NCI-H1105 treated with DMSO at 0.1 percent for 48 hours (cell line): ENCODE measurements around the gene FOS.
A peak's percentile ranks its signal among the peaks of the same experiment; 100 is the strongest.
"Not testable (repeated sequence)": the region's sequence is repeated elsewhere in the genome, so short reads cannot be mapped to it uniquely, and the experiment has no call there.

ENCODE experiments used
- DNase-seq: peaks from one replicate; lab custom pipeline; 2025; lab: John Stamatoyannopoulos, UW

The FOS gene

GRCh38 chr14:75278422-75279152 is at the start of gene FOS:
Gene FOS (plus strand): TSS chr14:75278828. CDS start chr14:75278983, 155 bp downstream.
- DNase-seq: peak; percentile 93

- no peak for DNase-seq
Observed at GRCh38 chr14:75229661-75230139, 48.9 kb upstream of the FOS start.

GRCh38 chr14:75230140-75230792 is 48.4 kb upstream of the FOS start:
- DNase-seq: peak; percentile 2

- DNase-seq: no peak
Observed at GRCh38 chr14:75231320-75231719, 47.3 kb upstream of the FOS start.

GRCh38 chr14:75232191-75232590 is 46.4 kb upstream of the FOS start:
- no peak for DNase-seq

- no peak for DNase-seq
Observed at GRCh38 chr14:75232597-75232996, 46.0 kb upstream of the FOS start.

- no peak for DNase-seq
Observed at GRCh38 chr14:75234173-75235115, 44.2 kb upstream of the FOS start.

- not testable (repeated sequence) for DNase-seq
Observed at GRCh38 chr14:75235198-75235597, 43.4 kb upstream of the FOS start.

- DNase-seq: no peak
Observed at GRCh38 chr14:75236467-75236866, 42.2 kb upstream of the FOS start.

GRCh38 chr14:75236901-75237419 is 41.7 kb upstream of the FOS start:
- no peak for DNase-seq

- DNase-seq: no peak
Observed at GRCh38 chr14:75238756-75239455, 39.7 kb upstream of the FOS start.

- DNase-seq: no peak
Observed at GRCh38 chr14:75240781-75241180, 37.8 kb upstream of the FOS start.

GRCh38 chr14:75242546-75243273 is 35.9 kb upstream of the FOS start:
- peak; percentile 42 for DNase-seq

- no peak for DNase-seq
Observed at GRCh38 chr14:75244121-75244520, 34.5 kb upstream of the FOS start.

GRCh38 chr14:75246546-75247285 is 31.9 kb upstream of the FOS start:
- no peak for DNase-seq

GRCh38 chr14:75247286-75247922 is 31.2 kb upstream of the FOS start:
- DNase-seq: no peak

GRCh38 chr14:75247939-75248338 is 30.7 kb upstream of the FOS start:
- DNase-seq: no peak

GRCh38 chr14:75249251-75249957 is 29.2 kb upstream of the FOS start:
- DNase-seq: peak; percentile 50

GRCh38 chr14:75249958-75250336 is 28.7 kb upstream of the FOS start:
- DNase-seq: no peak
